ENCODE measurements around the gene HDDC2.

DNA sequence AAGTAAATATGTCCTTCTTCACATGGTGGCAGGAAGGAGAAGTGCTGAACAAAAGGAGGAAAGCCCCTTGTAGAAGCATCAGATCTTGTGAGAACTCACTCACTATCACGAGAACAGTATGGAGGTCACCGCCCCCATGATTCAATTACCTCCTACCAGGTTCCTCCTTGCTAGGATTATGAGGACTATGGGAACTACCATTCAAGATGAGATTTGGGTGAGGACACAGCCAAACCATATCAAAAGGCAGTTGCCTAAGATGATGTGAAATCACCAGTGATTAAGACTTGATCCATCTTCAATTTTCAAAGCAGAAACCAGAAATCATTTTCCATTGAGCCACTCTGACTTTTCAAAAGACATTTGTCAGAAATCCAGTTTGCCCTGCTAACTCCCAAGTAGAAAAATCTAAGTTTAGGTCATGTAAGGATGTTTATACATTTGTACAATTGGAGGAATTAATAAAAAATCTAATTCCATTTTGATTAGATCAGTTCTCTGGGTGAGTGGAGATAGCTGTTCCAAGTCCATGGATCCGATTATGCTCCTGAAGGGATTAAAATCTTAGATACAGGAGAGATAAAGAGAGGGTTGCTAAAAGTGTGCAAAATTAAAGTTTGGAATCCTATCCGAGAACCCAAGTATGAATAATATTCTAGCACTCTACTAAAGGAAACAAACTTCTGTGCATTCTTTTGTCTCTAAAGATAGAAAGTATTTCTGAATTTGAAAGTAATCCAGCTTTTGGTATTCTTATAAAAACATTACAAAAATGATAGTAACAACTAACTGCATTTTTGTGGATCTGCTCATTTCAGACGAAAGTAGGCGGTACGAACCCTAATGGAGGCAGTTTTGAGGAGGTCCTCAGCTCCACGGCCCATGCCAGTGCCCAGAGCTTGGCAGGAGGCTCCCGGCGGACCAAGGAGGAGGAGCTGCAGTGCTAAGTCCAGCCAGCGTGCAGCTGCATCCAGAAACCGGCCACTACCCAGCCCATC, 39.5 kb downstream of the HDDC2 start:
- TF ChIP-seq POLR2A (IDR thresholded peaks at IDR 0.05) (no peak), EP300 (IDR thresholded peaks at IDR 0.05) (no peak)
- TF ChIP-seq, protein P1, sequence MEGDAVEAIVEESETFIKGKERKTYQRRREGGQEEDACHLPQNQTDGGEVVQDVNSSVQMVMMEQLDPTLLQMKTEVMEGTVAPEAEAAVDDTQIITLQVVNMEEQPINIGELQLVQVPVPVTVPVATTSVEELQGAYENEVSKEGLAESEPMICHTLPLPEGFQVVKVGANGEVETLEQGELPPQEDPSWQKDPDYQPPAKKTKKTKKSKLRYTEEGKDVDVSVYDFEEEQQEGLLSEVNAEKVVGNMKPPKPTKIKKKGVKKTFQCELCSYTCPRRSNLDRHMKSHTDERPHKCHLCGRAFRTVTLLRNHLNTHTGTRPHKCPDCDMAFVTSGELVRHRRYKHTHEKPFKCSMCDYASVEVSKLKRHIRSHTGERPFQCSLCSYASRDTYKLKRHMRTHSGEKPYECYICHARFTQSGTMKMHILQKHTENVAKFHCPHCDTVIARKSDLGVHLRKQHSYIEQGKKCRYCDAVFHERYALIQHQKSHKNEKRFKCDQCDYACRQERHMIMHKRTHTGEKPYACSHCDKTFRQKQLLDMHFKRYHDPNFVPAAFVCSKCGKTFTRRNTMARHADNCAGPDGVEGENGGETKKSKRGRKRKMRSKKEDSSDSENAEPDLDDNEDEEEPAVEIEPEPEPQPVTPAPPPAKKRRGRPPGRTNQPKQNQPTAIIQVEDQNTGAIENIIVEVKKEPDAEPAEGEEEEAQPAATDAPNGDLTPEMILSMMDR (IDR thresholded peaks at IDR 0.05) = no peak
